Forelimb muscle (tissue), 1 donor: ENCODE measurements around the gene TEX9. TPM values are rescaled to one million over a fixed set of nuclear protein-coding genes. Genes with fewer than 3 reads are reported as not detected.
"Not testable (repeated sequence)": the region's sequence is repeated elsewhere in the genome, so short reads cannot be mapped to it uniquely, and the experiment has no call there.

Experiments used
- DNase-seq: peaks from one replicate; pipeline ENCODE4 v3.0.0-alpha.2; 2013; ENCODE audit warnings: low read depth
- polyA plus RNA-seq: library from polyadenylated mRNA; unstranded; fragments of 120-200 nt; gene quantifications from one replicate; pipeline ENCODE4 v1.2.1, GENCODE V29; 2013; ENCODE audit not compliant: insufficient read length

Gene TEX9
- polyA plus RNA-seq, 1 donor: 2.9 TPM

DNA sequence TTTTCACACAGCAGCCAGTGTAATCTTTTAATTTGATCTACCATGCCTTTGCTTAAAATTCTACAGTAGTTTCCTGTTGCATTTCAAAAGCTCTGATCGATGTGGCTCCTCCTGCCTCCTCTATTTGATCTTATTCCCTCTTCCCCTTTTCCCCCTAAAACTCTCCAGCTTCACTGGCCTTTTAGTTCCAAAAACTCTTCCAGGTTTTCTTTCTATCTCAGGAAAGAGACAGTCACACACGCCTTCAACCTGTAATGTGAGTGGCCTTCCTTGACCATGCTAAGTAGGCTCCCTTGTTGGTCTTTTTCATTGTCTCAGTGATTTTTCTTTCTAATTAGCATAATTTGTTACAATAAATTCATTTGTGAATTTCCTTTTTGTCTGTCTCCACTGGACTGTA, 985 bp downstream of the TEX9 start:
- no peak for DNase-seq

DNA sequence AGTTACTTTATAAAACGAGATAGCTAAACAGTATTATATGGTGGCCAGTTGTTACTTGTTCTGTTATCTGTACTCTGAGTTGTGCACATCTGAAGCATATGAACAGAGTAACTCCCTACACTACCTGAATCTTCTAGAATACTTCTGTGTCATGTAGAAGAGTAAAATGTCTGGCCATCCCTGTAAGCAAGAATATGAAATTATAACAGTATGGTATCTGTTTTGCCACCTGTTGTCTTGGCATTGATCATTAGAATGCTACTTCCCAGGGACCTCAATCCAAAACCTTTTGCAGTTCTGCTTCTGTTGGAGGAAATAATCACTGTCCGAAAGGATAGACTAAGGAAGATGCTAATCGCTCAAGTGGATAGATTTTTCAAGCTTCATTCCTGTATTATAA, 1.9 kb downstream of the TEX9 start:
- no peak for DNase-seq

DNA sequence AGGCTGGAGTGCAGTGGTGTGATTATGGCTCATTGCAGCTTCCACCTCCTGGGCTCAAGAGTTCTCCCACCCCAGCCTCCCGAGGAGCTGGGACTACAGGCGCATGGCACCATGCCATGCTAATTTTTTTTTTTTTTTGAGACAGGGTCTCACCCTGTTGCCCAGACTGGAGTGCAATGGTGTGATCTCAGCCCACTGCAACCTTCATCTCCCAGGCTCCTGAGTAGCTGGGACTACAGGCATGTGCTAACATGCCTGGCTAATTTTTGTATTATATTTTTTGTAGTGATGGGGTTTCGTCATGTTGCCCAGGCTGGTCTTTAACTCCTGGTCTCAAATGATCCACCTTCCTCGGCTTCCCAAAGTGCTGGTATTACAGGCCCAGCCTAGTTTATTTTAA, 4.0 kb downstream of the TEX9 start:
- no peak for DNase-seq

DNA sequence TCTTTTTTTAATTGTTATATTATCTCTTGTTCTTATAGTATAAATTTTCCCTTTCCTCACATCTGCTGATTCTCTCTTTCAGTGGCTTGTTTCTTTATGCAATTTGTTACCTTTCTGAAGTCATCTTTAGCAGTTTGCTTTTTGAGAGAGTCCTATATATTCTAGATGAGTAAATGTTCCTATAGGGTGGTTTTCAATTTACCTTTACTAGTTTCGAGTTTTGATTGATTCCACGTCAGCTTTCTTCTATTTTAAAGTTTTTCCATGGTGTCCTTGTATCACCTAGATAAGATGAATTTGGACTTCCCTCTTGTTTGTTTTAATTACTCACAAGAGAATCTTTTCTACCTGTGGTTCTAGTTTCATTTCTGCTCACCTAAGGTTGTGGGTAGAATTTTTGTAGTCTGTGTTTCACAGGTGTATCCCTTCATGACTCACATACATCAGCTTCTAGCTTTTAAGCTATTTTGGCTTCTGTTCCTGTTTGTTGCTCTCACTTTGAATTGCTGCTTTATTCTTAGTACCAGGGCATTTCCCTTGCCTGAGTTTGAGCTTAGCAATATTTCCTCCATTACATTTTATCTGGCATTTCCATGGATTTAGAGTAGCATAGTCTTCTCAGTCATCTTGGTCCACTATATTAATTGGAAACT, 6.4 kb downstream of the TEX9 start:
- no peak for DNase-seq

DNA sequence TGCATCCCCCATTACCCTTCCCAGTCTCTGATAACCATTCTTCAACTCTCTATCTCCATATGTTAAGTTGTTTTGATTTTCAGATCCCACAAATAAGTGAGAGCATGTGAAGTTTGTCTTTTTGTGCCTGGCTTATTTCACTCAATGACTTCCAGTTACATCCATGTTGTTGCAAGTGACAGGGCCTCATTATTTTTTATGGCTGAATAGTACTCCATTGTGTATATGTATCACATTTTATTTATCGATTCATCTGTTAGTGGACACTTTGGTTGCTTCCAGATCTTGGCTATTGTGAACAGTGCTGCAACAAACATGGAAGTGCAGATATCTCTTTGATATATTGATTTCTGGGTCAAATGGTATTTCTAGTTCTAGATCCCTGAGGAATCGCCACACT, 9.5 kb downstream of the TEX9 start:
- DNase-seq: not testable (repeated sequence)

DNA sequence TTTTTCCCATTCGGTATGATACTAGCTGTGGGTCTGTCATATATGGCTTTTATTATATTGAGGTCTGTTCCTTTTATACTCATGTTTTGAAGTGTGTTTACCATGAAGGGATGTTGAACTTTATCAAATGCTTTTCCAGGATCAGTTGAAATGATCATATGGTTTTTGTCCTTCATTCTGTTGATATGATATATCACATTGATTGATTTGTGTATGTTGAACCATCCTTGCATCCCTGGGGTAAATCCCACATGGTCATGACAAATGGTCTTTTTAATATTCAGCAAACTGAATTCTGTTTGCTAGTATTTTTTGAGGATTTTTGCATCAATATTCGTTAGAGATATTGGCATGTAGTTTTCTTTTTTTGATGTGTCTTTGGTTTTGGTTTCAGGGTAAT, 12.6 kb downstream of the TEX9 start:
- not testable (repeated sequence) for DNase-seq

DNA sequence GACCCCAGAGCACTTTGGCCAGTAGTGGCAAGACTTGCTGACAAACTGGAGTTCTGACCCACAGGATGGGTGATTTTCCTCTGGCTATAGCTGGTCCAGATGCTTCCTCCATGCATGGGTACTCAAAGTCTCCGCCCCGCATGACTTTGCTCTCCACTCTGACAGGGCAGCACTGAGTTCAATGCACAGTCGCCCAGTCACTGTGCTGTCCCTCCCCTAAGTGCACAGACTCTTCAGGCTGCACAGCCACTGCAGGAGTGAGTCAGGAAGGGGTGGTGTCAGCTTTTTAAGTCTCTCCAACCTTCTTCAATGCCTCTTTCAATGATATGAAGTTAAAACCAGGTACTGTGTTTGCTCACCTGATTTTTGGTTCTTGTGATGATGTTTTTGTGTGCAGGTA, 17.8 kb downstream of the TEX9 start:
- no peak for DNase-seq

DNA sequence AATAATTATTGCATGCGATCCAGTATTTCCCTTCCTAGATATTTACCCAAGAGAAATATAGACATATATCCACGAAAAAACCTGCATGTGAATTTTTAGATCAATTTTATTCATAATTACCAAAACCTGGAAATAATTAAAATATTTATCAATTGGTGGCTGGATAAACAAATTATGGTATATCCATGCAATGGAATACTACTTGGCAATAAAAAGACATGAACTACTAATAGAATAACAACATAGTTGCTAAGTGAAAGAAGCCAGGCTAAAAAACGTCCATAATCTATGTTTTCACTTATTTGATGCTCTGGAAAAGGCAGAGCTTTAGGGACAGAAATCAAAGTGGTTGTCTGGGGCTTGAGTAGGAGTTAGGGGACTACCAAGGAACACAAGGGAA, 20.7 kb downstream of the TEX9 start:
- DNase-seq: no peak

DNA sequence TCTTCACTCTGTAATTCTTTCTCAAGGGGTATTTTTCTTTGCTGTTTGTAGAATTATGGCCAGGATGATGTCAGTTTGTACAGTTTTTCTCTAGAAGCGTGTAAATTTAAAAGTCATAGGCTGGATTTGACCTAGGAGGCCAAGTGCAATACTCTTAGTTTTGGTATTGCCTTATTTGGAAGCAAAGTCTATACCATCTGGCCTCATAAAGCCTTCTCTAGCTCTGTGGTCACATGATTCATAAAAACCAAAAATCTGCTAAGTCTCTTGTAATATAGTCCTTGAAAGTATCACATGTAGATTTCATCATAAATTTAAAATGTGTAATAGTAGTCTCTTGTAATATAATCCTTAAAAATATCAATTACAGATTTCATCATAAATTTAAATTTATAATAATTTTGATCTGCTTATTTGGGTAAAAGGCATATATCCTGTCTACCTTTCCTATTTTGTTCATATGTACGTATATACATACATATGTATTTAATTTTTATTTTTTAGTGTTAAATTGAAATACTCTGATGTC, 25.6 kb downstream of the TEX9 start:
- DNase-seq: no peak

DNA sequence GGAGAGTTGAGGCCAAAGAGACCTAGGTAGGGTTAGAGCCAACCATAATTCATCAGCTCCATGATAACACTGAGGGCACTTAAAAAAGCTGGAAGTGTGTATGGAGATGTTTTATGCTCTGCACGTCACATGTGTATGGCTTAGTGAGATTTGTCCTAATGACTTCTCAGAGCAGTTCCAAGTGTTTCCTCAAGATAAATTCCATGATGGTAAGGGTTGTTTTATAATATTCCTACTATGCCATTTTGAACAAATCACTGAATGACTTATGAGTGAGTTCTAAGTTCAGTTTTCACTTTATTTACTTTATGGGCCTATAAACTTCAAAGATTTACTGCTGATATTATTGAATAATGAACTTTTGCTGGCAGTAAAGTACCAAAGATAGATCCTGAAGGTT, 28.1 kb downstream of the TEX9 start:
- DNase-seq: no peak

DNA sequence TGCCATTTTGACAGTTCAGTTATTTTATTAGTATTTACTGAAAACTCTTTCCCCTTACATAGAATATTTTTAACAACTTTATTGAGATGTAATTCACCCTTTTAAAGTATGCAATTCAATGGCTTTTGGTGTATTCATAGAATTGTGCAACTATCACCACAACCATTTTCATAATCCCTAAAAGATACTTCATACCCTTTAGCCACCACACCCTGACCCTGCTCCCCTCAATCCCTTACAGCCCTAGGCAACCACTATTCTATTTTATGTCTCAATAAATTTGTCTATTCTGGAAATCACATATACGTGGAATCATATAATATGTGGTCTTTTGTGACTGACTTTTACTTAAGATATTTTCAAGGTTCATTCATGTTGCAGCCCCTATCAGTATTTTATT, 29.7 kb downstream of the TEX9 start:
- no peak for DNase-seq

DNA sequence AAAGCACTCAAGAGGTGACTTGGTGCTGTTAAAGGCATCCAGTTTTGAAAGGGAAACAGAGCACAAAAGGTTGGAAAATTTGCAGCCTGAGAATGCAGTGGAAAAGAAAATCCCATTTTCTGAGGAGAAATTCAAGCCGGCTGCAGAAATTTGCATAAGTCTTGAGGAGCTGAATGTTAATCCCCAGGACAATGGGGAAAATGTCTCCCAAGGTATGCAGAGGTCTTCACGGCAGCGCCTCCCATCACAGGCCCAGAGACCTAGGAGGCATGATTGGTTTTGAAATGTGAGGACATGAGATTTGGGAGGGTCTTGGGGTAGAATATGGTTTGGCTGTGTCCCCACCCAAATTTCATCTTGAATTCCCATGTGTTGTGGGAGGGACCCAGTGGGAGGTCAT, 32.1 kb downstream of the TEX9 start:
- not testable (repeated sequence) for DNase-seq

DNA sequence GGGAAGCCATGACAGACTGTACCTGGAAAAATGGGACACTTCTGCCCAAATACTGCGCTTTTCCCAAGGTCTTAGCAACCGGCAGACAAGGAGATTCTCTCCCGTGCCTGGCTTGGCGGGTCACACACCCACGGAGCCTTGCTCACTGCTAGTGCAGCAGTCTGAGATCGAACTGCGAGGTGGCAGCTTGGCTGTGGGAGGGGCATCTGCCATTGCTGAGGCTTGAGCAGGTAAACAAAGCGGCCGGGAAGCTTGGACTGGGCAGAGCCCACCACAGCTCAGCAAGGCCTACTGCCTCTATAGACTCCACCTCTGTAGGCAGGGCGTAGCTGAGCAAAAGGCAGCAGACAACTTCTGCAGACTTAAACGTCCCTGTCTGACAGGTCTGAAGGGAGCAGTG, 34.0 kb downstream of the TEX9 start:
- not testable (repeated sequence) for DNase-seq

DNA sequence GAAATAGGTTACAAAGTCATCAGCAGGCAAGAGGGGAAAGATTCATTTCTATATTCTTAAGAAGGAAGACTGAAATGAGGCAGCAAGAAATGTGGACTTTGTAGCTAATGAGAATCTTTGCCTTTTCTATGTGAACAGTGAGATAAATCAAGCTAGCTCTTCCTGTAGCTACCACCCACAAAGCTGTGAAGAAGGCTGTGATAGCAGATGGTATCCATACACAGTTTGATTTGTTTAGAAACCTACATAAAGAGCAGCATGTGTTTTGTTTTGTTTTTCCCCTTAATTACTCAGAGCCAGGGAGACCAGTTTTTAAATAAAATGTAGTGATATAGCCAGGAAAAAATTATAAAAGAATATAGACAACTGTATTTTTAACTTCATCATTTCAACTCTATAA, 45.5 kb downstream of the TEX9 start:
- no peak for DNase-seq

DNA sequence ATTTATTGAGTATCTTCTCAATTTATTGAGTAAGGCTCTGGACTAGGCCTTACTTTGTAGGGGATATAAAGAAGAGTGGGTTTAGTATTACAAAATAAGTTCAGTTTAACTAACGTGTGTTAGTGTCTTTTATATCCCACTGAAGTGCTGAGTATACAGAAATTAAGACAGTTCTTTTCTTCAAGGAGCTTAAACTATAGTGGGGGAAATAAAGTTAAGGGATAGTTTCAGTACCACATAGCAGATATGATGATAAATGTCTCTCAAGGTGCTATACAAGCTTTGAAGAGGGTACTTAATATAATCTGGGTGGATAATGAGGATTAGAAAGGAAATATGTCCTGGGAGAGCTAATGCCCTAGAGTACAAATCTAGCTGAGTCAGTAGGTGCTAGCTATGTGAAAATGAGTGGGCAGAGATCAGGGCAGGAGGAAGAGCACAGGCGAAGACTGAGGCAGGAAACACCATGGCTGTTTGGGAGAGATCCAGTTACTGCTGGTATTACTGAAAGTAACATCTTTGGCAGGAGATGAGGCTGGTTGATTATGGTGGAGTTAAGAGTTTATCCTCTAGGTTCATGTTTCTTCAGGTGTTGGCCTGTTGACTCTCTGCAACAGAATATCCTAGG, 46.0 kb downstream of the TEX9 start:
- no peak for DNase-seq

DNA sequence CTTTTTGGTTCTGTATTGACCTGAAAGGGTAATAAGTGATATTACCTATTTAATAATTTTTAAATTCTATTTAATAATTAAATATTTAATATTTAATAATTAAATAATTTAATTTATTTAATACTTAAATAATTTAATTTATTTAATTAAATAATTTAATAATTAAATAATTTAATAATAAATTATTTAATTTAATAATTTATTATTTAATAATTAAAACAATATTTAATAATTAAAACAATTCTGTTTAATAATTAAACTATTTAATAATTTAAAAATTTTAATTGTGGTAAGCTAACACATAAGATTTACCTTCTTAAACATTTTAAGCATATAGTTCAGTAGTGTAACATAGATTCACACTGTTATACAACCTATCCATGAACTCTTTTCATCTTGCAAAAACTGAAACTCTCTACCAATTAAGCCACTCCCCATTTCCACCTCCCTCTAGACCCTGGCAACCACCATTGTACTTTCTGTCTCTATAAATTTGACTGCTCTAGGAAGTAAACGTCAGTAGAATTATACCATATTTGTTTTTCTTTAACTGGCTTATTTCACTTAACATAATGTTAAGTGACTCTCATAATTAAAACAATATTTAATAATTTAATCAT, 48.0 kb downstream of the TEX9 start:
- not testable (repeated sequence) for DNase-seq

DNA sequence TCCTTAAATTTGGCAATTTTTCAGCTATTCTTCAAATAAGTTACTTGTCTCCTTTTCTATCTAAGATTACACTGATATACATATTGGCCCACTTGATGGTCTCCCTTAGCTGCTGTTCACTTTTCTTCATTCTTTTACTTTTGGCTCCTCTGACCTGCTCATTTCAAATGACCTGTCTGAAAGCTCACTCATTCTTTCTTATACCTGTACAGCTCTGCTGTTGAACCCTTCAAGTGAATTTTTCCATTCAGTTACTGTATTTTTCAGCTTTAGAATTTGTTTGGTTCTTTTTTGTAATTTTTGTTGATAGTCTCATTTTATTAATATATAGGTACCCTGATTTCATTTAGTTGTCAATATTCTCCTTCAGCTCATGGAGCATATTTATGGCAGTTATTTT, 60.0 kb downstream of the TEX9 start:
- no peak for DNase-seq

DNA sequence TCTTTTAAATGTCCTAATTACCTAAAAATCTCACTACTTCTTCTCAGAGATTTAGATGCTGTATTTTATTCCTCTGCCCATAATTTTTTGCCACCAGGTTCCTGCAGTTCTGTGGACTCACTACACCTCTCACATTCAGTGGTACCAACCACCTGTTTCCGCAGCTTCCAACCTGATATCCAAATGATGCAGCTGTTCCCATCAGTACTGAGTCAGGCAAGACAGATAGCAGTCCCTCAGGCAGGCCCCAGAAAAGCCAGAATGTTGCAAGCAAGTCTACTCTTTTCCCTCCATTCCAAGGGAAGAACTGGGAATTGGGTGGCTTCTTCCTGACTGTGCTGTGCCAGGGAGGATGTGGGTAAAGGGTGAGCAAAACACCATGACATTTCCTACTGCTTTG, 60.8 kb downstream of the TEX9 start:
- no peak for DNase-seq

DNA sequence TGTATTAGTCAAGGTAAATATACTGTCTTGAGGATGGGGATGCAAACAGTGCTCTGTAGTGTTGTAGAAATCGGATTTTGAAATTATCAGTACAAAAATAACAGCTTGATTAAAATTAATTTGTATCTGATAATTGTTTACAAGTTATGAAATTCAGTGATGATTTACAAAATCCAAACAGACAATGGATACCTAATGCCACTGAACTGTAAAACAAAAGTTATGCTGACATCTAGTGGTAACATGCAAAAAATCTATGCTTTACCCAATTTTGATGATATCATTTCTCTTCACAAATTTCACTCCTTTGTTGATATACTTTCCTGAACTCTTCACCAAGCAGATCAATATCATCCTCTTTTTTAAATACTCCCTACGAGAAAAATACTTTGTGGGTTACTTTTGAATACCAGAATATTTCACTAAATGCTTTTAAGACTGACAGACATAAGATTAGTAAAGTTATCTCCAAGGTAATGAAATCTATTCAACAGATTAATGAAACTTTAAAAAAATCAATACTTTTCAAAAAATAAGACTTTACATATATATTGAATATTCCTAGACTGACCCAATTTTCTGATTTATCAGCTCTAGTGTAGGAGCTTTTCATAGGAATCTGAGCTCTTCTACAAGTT, 63.7 kb downstream of the TEX9 start:
- peak; percentile 9 for DNase-seq

DNA sequence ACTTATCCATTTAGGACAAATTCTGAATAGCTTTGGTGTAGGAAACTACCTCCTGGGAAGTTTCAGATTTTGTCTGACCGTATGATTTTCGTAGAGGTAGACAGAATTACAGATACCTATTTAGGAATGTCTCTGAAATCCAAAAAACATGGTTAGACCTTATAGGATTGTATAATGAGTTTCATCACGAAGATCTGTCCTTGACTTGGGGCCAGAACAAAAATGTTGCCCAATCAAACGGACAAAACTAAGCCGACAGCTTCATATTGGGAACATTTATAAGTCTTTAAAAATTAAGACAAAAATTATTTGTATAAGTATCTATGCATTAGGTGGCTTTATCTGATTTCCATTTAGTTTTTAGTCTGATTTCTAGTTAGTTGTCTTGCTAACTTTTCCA, 67.1 kb downstream of the TEX9 start:
- no peak for DNase-seq

DNA sequence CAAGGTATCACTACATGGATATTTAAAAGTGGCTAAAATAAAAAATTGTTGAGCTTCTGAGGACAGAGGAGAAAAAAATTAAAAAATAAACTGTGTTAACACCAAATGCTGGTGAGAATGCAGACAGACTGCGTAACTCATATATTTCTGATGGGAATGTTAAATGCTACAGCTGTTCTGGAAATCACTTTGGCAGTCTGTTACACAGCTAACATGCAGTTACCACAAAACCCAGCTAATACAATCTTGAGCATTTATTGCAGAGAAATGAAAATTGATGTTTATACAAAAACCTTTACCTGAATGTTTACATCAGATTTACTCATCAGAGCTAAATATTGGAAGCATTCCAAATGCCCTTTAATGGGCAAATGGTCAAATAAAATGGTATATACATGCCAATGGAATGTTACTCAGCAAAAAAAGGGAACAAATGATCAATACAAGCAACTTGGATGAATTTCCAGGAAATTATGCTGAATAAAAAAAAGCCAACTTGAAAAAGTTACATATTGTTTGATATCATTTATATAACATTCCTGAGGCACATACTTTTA, 75.1 kb downstream of the TEX9 start:
- DNase-seq: no peak

DNA sequence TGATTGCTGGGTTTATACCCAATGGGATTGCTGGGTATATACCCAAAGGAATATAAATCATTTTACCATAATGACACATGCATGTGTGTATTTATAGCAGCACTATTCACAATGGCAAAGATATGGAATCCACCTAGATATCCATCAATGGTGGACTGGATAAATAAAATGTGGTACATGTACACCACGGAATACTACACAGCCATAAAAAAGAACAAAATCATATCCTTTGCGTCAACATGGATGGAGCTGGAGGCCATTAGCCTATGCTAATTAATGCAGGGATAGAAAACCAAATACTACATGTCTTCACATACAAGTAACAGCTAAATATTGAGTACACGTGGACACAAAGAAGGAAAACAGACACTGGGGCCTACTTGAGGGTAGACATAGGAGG, 77.1 kb downstream of the TEX9 start:
- DNase-seq: no peak
